Suprapubic skin (tissue), 3 donors: ENCODE data around the gene TGFBRAP1.

Source experiments
- EP300 ChIP-seq: sonication (generic); formaldehyde crosslinking; IDR thresholded peaks from one replicate; pipeline ENCODE4 v1.6.1; 2017; ENCODE audit warnings: antibody characterized with exemption
- POLR2A ChIP-seq, 2 donors: fragments of 450-650 bp; IDR thresholded peaks; one replicate each; pipeline ENCODE4 v1.6.1; 2017; ENCODE audit warnings: antibody characterized with exemption in 2 of 2, mild to moderate bottlenecking in 2 of 2, moderate library complexity in 2 of 2
- TF ChIP-seq, protein P1 (sequence below), 2 donors: fragments of 200-600 bp in 1 of 2; fragments of 450-650 bp in 1 of 2; sonication (generic) in 1 of 2; IDR thresholded peaks; one replicate each; pipeline ENCODE4 v1.5.1; 2016 to 2019; ENCODE audit warnings: antibody characterized with exemption in 2 of 2, mild to moderate bottlenecking in 1 of 2, moderate library complexity in 1 of 2

DNA sequence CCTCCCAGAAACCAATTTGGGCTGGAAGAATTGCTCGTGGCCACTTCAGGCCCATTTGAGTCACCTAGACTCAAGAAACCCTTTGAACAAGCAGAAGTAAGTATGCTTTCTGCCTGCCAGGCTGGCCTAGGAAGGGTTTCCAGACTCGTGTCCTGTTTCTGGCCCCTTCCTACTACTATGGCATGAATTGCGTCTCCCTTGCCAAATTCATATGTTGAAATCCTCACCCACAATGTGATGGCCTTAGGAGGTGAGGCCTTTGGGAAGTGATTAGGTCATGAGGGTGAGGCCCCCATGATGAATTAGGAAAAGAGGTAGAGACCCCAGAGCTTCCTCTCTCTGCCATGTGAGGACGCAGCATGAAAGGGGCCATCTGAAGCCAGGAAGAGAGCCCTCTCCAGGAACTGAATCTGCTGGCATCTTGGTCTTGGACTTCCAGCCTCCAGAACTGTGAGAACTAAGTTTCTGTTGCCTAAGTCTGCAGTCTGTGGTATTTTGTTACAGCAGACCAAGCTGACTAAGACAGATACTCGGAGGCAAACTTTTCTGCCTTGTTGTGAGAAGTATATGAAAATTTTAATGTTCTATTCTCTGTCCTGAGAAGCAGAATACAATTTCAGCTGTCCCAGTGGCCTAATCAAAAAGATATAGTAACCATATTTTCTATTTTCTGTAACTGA, 74.9 kb downstream of the TGFBRAP1 start:
- TF ChIP-seq, protein P1, sequence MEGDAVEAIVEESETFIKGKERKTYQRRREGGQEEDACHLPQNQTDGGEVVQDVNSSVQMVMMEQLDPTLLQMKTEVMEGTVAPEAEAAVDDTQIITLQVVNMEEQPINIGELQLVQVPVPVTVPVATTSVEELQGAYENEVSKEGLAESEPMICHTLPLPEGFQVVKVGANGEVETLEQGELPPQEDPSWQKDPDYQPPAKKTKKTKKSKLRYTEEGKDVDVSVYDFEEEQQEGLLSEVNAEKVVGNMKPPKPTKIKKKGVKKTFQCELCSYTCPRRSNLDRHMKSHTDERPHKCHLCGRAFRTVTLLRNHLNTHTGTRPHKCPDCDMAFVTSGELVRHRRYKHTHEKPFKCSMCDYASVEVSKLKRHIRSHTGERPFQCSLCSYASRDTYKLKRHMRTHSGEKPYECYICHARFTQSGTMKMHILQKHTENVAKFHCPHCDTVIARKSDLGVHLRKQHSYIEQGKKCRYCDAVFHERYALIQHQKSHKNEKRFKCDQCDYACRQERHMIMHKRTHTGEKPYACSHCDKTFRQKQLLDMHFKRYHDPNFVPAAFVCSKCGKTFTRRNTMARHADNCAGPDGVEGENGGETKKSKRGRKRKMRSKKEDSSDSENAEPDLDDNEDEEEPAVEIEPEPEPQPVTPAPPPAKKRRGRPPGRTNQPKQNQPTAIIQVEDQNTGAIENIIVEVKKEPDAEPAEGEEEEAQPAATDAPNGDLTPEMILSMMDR (IDR thresholded peaks at IDR 0.05) = no peak
- no peak for TF ChIP-seq POLR2A (IDR thresholded peaks at IDR 0.05)
- no peak for TF ChIP-seq EP300
